ENCODE measurements around the gene SH3BGRL2. TPM values are rescaled to one million over a fixed set of nuclear protein-coding genes. Genes with fewer than 3 reads are reported as not detected.

SH3BGRL2 gene
- total and polyA plus RNA-seq, 2 of the 8 experiments (the other 6 are each of a cell fraction or from before 2014, with no cell fraction given) = 6.0 to 20.3 TPM

DNA sequence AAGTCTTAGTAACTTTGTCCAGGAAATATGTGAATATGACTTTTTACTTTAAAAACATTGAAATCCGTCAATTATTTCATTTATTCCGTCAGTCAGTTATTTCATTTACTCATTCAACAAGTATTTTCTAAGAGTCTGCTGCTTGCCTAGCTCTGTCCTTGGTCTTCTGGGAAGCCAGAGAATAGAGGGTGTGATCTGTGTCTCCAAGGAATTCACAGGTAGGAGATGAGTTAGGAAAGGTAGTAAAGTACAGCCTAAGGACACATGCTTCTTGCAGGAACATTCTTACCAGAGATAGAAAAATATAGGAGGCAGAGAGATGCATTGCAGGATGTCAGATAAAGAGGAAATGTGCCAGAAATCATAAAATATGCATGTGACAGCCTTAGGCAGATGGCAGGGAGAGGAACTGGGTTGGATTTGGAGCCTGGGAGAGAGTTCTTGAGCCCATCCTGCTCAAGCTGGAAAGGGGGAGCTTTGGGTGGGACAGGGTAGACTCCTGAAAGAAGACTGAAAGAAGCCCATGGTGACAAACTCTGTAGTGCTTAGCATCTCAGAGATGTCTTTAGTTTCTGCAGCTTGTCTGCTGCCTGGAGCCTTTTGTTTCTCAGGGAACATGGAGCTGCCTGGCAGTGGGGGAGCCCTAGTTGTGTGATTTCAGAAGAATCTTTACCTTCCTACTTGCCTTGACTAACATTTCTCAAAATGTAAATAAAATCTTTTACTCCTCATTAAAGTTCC is 3.5 kb downstream of the SH3BGRL2 start:
- Histone ChIP-seq H3K9me3 (ENCODE audit: insufficient read depth in 2 of 2, low read depth in 1 of 2, low read length in 1 of 2) (no peaks in the 10 kb centered on the region), H2AFZ (ENCODE audit: low read length) (no peak overlapping the region), H3K27ac (ENCODE audit: low read depth, low read length) (no peak overlapping the region), H3K4me2 (ENCODE audit: insufficient read depth in 1 of 2, low read depth in 2 of 2, low read length in 2 of 2) (no peak overlapping the region), H4K5ac (ENCODE audit: insufficient read length, low read depth, low read length) (no peak overlapping the region), H3K23me2 (ENCODE audit: low read depth, low read length) (peaks cover 8% of the 10 kb centered on the region; the same call in 1 of the 2 replicates), H3K79me1 (ENCODE audit: low read depth, low read length) (no peaks in the 10 kb centered on the region; the same call in 1 of the 2 replicates), H3K23ac (ENCODE audit: insufficient read length) (no peak overlapping the region), H4K20me1 (replicated peaks in 1 of 2; ENCODE audit: control insufficient read depth in 1 of 2, insufficient read depth in 2 of 2, low read length in 2 of 2) (peaks cover 2 to 6% of the 10 kb centered on the region in 2 experiments), H3K4me1 (replicated peaks in 1 of 4; ENCODE audit: control insufficient read depth in 3 of 4, insufficient read depth in 4 of 4, low read length in 3 of 4) (peaks cover 0 to 3% (median 0%) of the 10 kb centered on the region in 4 experiments; a peak in 2 of 7 replicates), H3K4ac (replicated peaks; ENCODE audit: insufficient read length, low read depth, low read length) (no peak overlapping the region), H4K8ac (ENCODE audit: extremely low read depth, insufficient read depth, low read length) (no peak overlapping the region), H3K18ac (ENCODE audit: extremely low read depth, low read length) (no peak overlapping the region), H2BK12ac (ENCODE audit: low read depth, low read length) (no peak overlapping the region), H3K56ac (replicated peaks; ENCODE audit: insufficient read length, low read depth, low read length) (no peak overlapping the region), H3K27me3 (replicated peaks in 1 of 4; ENCODE audit: control insufficient read depth in 3 of 4, extremely low read depth in 1 of 4, insufficient read depth in 3 of 4, low read length in 3 of 4) (peaks cover 0 to 2% (median 0%) of the 10 kb centered on the region in 4 experiments; a peak in 1 of 7 replicates), H3K4me3 (ENCODE audit: extremely low read depth in 1 of 4, insufficient read depth in 2 of 4, low read depth in 3 of 4, low read length in 4 of 4) (no peak overlapping the region), H2BK120ac (replicated peaks; ENCODE audit: low read depth, low read length) (no peak overlapping the region), H3K36me3 (ENCODE audit: control insufficient read depth in 2 of 4, insufficient read depth in 4 of 4, low read length in 3 of 4) (no peaks in the 10 kb centered on the region), H4K91ac (replicated peaks; ENCODE audit: insufficient read length, low read length) (no peak overlapping the region), H2BK15ac (ENCODE audit: low read length) (no peak overlapping the region), H3K14ac (ENCODE audit: insufficient read length) (no peak overlapping the region), H2AK5ac (ENCODE audit: low read depth, low read length) (no peak overlapping the region), H3K79me2 (ENCODE audit: control insufficient read depth in 1 of 2, insufficient read depth in 2 of 2, low read length in 2 of 2) (no peaks in the 10 kb centered on the region; a peak in 1 of 4 replicates), H2BK5ac (ENCODE audit: low read depth, low read length) (no peak overlapping the region), H3K9ac (replicated peaks in 1 of 4; ENCODE audit: extremely low read depth in 1 of 4, low read depth in 3 of 4, low read length in 3 of 4) (no peak overlapping the region), H2BK20ac (ENCODE audit: low read length) (no peak overlapping the region)
- DNase-seq (ENCODE audit: low read depth in 1 of 2, low spot score in 2 of 2) (no peak), FAIRE-seq (no peak)
- POLR2A ChIA-PET (ENCODE audit: partially characterized antibody) = interaction anchor here (1.3 kb wide), 1 partner anchor 9 kb away, joined by 3 read pairs; no protein-coding TSS in a partner anchor
- CTCF ChIA-PET (ENCODE audit: partially characterized antibody) = interaction anchor here (0.9 to 2.0 kb wide), 6 partner anchors 8 to 148 kb away, joined by 3 to 6 read pairs (median 3); no protein-coding TSS in a partner anchor
- TF ChIP-seq YY1 (IDR thresholded peaks at IDR 0.05; ENCODE audit: low read depth, low read length) (no peak), SIRT6 (IDR thresholded peaks at IDR 0.05; ENCODE audit: low read length) (no peak), NRF1 (IDR thresholded peaks at IDR 0.05; ENCODE audit: low read depth, low read length) (no peak)
- TF ChIP-seq, protein P1, sequence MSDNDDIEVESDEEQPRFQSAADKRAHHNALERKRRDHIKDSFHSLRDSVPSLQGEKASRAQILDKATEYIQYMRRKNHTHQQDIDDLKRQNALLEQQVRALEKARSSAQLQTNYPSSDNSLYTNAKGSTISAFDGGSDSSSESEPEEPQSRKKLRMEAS (IDR thresholded peaks at IDR 0.05) = no peak
- WGBS, 2 experiments (ENCODE audit: extremely low coverage in 1 of 2, insufficient coverage in 1 of 2, insufficient read length in 1 of 2, insufficient replicate concordance in 2 of 2, low coverage in 1 of 2, low lambda C conversion rate in 2 of 2, missing lambda C conversion rate in 1 of 2) = 73% methylated on average over 2 of the region's 2 CpGs; no CpG with 5 or more reads in 1 of the 2 experiments

Data from H1 (cell line).